ENCODE results near the gene CDC40. TPM values are rescaled to one million over a fixed set of nuclear protein-coding genes. Genes with fewer than 3 reads are reported as not detected.

The CDC40 gene
- total RNA-seq, 1 donor from 2014 or later: 24.3 TPM

GRCh38 chr6:110158479-110158878 is 21.7 kb upstream of the CDC40 start:
- TF ChIP-seq CTCF (IDR thresholded peaks at IDR 0.05; ENCODE audit: unreplicated experiment): no peak
- no peak overlapping the region for H3K4me3 Mint-ChIP-seq
- H3K9me3 Mint-ChIP-seq: peaks cover 12% of the 10 kb centered on the region
- peaks cover 2% of the 10 kb centered on the region for H3K4me1 Mint-ChIP-seq
- H3K27ac Mint-ChIP-seq: no peak overlapping the region
- H3K36me3 Mint-ChIP-seq: peaks cover 21% of the 10 kb centered on the region
- DNase-seq (ENCODE audit: low spot score in 2 of 2, unreplicated experiment in 2 of 2): no peak
- no peaks in the 10 kb centered on the region for H3K27me3 Mint-ChIP-seq (ENCODE audit: low read depth)

GRCh38 chr6:110170081-110170480 is 10.1 kb upstream of the CDC40 start:
- no peak for TF ChIP-seq CTCF (IDR thresholded peaks at IDR 0.05; ENCODE audit: unreplicated experiment)
- no peak overlapping the region for H3K27ac Mint-ChIP-seq
- H3K27me3 Mint-ChIP-seq (ENCODE audit: low read depth): no peaks in the 10 kb centered on the region
- no peak overlapping the region for H3K4me3 Mint-ChIP-seq
- peaks cover 7% of the 10 kb centered on the region for H3K4me1 Mint-ChIP-seq
- no peak for DNase-seq (ENCODE audit: low spot score in 2 of 2, unreplicated experiment in 2 of 2)
- peaks cover 3% of the 10 kb centered on the region for H3K36me3 Mint-ChIP-seq
- H3K9me3 Mint-ChIP-seq: no peaks in the 10 kb centered on the region

GRCh38 chr6:110173506-110174132 is 6.6 kb upstream of the CDC40 start:
- DNase-seq (ENCODE audit: low spot score in 2 of 2, unreplicated experiment in 2 of 2): no peak
- H3K27ac Mint-ChIP-seq: no peak overlapping the region

GRCh38 chr6:110178626-110179405 is 1.4 kb upstream of the CDC40 start:
- Mint-ChIP-seq H3K36me3 (no peaks in the 10 kb centered on the region), H3K4me1 (peaks cover 20% of the 10 kb centered on the region), H3K27ac (peak overlapping the region; percentile 70), H3K4me3 (peak overlapping the region; percentile 75), H3K27me3 (ENCODE audit: low read depth) (no peaks in the 10 kb centered on the region), H3K9me3 (no peaks in the 10 kb centered on the region)
- TF ChIP-seq CTCF (IDR thresholded peaks at IDR 0.05; ENCODE audit: unreplicated experiment): no peak
- DNase-seq (ENCODE audit: low spot score in 2 of 2, unreplicated experiment in 2 of 2): peak; percentile 29 to 68

More at GRCh38 chr6:110173506-110174132, 6.6 kb upstream of the CDC40 start:
- Mint-ChIP-seq H3K36me3 (peaks cover 3% of the 10 kb centered on the region), H3K4me1 (peaks cover 20% of the 10 kb centered on the region), H3K4me3 (no peak overlapping the region), H3K9me3 (no peaks in the 10 kb centered on the region), H3K27me3 (ENCODE audit: low read depth) (no peaks in the 10 kb centered on the region)
- TF ChIP-seq CTCF (IDR thresholded peaks at IDR 0.05; ENCODE audit: unreplicated experiment): no peak

- peak within 1 kb of the TSS; percentile 70 for H3K27ac Mint-ChIP-seq
- no peaks in the 10 kb centered on the region for H3K36me3 Mint-ChIP-seq
- H3K9me3 Mint-ChIP-seq: no peaks in the 10 kb centered on the region
- no peaks in the 10 kb centered on the region for H3K27me3 Mint-ChIP-seq (ENCODE audit: low read depth)
- peaks cover 19% of the 10 kb centered on the region for H3K4me1 Mint-ChIP-seq
- H3K4me3 Mint-ChIP-seq: peak within 1 kb of the TSS; percentile 75
- TF ChIP-seq CTCF (IDR thresholded peaks at IDR 0.05; ENCODE audit: unreplicated experiment): no peak
- peak; percentile 92 to 95 for DNase-seq (ENCODE audit: low spot score in 2 of 2, unreplicated experiment in 2 of 2)
These were observed 610 bp upstream of the CDC40 start, which contains the start of gene WASF1 for GRCh38 chr6:110179406-110180227. Gene WASF1 (minus strand): TSS chr6:110179670. CDS start chr6:110127601, 52,069 bp downstream.

Measured in mesothelial cell of epicardium (in vitro differentiated cells).